K562 (cell line): ENCODE measurements around the gene IFNA8. TPM values are rescaled to one million over a fixed set of nuclear protein-coding genes. Genes with fewer than 3 reads are reported as not detected.

Source experiments
- ATAC-seq: fragments of 200-7000 bp; cut with Tn5 transposase; 3 replicates; pipeline ENCODE4 v1.9.1; 2020; ENCODE audit warnings: moderate library complexity
- BruUV-seq: library from RNA; stranded (reverse); fragments of 400-500 nt; replicated peaks from 2 replicates; lab custom pipeline; 2021; lab: Mats Ljungman, UMichigan
- CTCF ChIA-PET: fragments of 300-600 bp; formaldehyde crosslinking; extraction: SDS; loops from one replicate; lab custom pipeline; 2021; ENCODE audit warnings: low intra/inter-chr PET ratio; lab: Yijun Ruan, JAX
- POLR2A ChIA-PET: fragments of 300-600, 350-650 bp; sonication (Branson Sonifier 250); formaldehyde crosslinking; extraction: SDS; loops from one replicate; lab custom pipeline; 2021; ENCODE audit warnings: antibody characterized with exemption, inconsistent platforms; lab: Yijun Ruan, JAX
- DNase-seq, 4 experiments: peaks; one replicate each; pipeline versions ENCODE4 v3.0.0 to v3.0.0-alpha.2; 2011 to 2018; ENCODE audit warnings: low spot score in 3 of 4, mixed read lengths in 3 of 4; ENCODE audit errors: extremely low read depth in 1 of 4
- FAIRE-seq: peaks from 2 replicates; lab custom pipeline; 2011; peaks lifted over from hg19 to GRCh38; lab: Jason Lieb, UNC
- H2AFZ ChIP-seq: 2 replicates; pipeline ENCODE4 v1.6.0; 2011; ENCODE audit warnings: low read depth, low read length, control low read depth, inconsistent platforms
- H3K27ac ChIP-seq: fragments of 200-600 bp; 3 replicates; pipeline ENCODE4 v1.8.0; 2011; ENCODE audit warnings: low read depth, mild to moderate bottlenecking, control low read depth, inconsistent platforms, low read length, moderate library complexity, mixed read lengths; ENCODE audit errors: extremely low read depth
- H3K27me3 ChIP-seq, 2 experiments: fragments of 300-600 bp in 1 of 2; 2 replicates in 1 of 2; 3 replicates in 1 of 2; pipeline versions ENCODE4 v1.6.0 to v1.8.0; 2011; ENCODE audit warnings: inconsistent platforms in 2 of 2, low read length in 2 of 2, mild to moderate bottlenecking in 1 of 2, mixed read lengths in 1 of 2, moderate library complexity in 1 of 2; ENCODE audit not compliant: control insufficient read depth in 2 of 2, insufficient read depth in 2 of 2
- H3K36me3 ChIP-seq: fragments of 300-600 bp; 3 replicates; pipeline ENCODE4 v1.8.0; 2011; ENCODE audit warnings: mild to moderate bottlenecking, low read length, inconsistent platforms; ENCODE audit not compliant: control insufficient read depth, insufficient read depth
- H3K4me1 ChIP-seq, 2 experiments: fragments of 200-600 bp in 1 of 2; replicated peaks in 1 of 2; 2 replicates in 1 of 2; 3 replicates in 1 of 2; pipeline versions ENCODE4 v1.5.1 to v1.8.0; 2011; ENCODE audit warnings: inconsistent platforms in 2 of 2, low read length in 2 of 2, mild to moderate bottlenecking in 1 of 2, mixed read lengths in 1 of 2, moderate library complexity in 1 of 2; ENCODE audit not compliant: control insufficient read depth in 2 of 2, insufficient read depth in 2 of 2
- H3K4me2 ChIP-seq: 2 replicates; pipeline ENCODE4 v1.6.1; 2011; ENCODE audit warnings: low read length, control low read depth, inconsistent platforms, mixed read lengths; ENCODE audit not compliant: insufficient read depth
- H3K4me3 ChIP-seq: fragments of 200-600 bp; sonication (generic), shearing (Covaris generic); 2 replicates; pipeline ENCODE4 v1.5.1; 2016; ENCODE audit warnings: control low read depth, inconsistent platforms
- H3K79me2 ChIP-seq: fragments of 200-600 bp; 3 replicates; pipeline ENCODE4 v1.8.0; 2011; ENCODE audit warnings: low read length, inconsistent platforms; ENCODE audit not compliant: control insufficient read depth, insufficient read depth
- H3K9ac ChIP-seq, 2 experiments: 2 replicates each; pipeline versions ENCODE4 v1.6.0 to v1.6.1; 2011; ENCODE audit warnings: low read depth in 2 of 2, low read length in 2 of 2, control low read depth in 1 of 2, inconsistent platforms in 1 of 2, mild to moderate bottlenecking in 1 of 2, mixed read lengths in 1 of 2; ENCODE audit not compliant: insufficient read depth in 1 of 2
- H3K9me1 ChIP-seq: one replicate; pipeline ENCODE4 v1.6.0; 2011; ENCODE audit warnings: inconsistent platforms, mild to moderate bottlenecking, low read length, moderate library complexity; ENCODE audit not compliant: control insufficient read depth, insufficient read depth
- H3K9me3 ChIP-seq: replicated peaks from 2 replicates; pipeline ENCODE4 v1.5.1; 2011; ENCODE audit warnings: low read depth, low read length, inconsistent platforms; ENCODE audit not compliant: control insufficient read depth, insufficient read depth
- H4K20me1 ChIP-seq: replicated peaks from 2 replicates; pipeline ENCODE4 v1.6.1; 2011; ENCODE audit warnings: low read length, inconsistent platforms, mixed read lengths; ENCODE audit not compliant: control insufficient read depth, insufficient read depth
- BCLAF1 ChIP-seq, 2 experiments: fragments of 450-650 bp in 1 of 2; IDR thresholded peaks; 2 replicates each; pipeline ENCODE4 v1.6.1; 2011 to 2017; ENCODE audit warnings: low read depth in 2 of 2, antibody characterized with exemption in 1 of 2, borderline replicate concordance in 1 of 2, low read length in 1 of 2, mild to moderate bottlenecking in 1 of 2, mixed read lengths in 1 of 2; ENCODE audit not compliant: control insufficient read depth in 1 of 2
- CBX1 ChIP-seq: sonication (generic); IDR thresholded peaks from 2 replicates; pipeline ENCODE4 v1.6.1; 2016; ENCODE audit warnings: antibody characterized with exemption, low read depth, mild to moderate bottlenecking
- ELK1 ChIP-seq: sonication (generic); formaldehyde crosslinking; IDR thresholded peaks from 2 replicates; pipeline ENCODE4 v1.8.1; 2022; ENCODE audit warnings: missing genetic modification reagents
- EP300 ChIP-seq: IDR thresholded peaks from 2 replicates; pipeline ENCODE4 v1.6.1; 2012; ENCODE audit warnings: low read length, improper control_type of control experiment
- ETV6 ChIP-seq, 3 experiments: fragments of 150-350 bp in 1 of 3; sonication (generic) in 1 of 3; formaldehyde crosslinking in 1 of 3; IDR thresholded peaks; 2 replicates each; pipeline versions ENCODE4 v1.6.1 to v1.8.0; 2014 to 2022; ENCODE audit warnings: borderline replicate concordance in 2 of 3, low read depth in 2 of 3, antibody characterized with exemption in 1 of 3, low read length in 1 of 3, mild to moderate bottlenecking in 1 of 3, missing genetic modification reagents in 1 of 3
- NFE2L1 ChIP-seq: fragments of 450-650 bp; IDR thresholded peaks from 2 replicates; pipeline ENCODE4 v1.6.1; 2016; ENCODE audit warnings: missing genetic modification characterization, low read depth, mild to moderate bottlenecking, missing compliant biosample characterization, moderate library complexity, borderline replicate concordance
- RBM15 ChIP-seq: fragments of 200-400 bp; formaldehyde crosslinking; IDR thresholded peaks from 2 replicates; pipeline ENCODE4 v1.6.1; 2018; ENCODE audit warnings: mild to moderate bottlenecking, low read length, moderate library complexity; ENCODE audit not compliant: insufficient read depth
- SIRT6 ChIP-seq: IDR thresholded peaks from one replicate; pipeline ENCODE4 v1.6.1; 2012; ENCODE audit warnings: low read depth, mild to moderate bottlenecking, control low read depth, inconsistent platforms, low read length, moderate library complexity
- SREBF2 ChIP-seq: sonication (generic); formaldehyde crosslinking; IDR thresholded peaks from 2 replicates; pipeline ENCODE4 v1.4.0; 2020; ENCODE audit warnings: mild to moderate bottlenecking, missing genetic modification reagents
- STAT5A ChIP-seq: IDR thresholded peaks from 2 replicates; pipeline ENCODE4 v1.6.1; 2012; ENCODE audit warnings: low read length, inconsistent platforms, borderline replicate concordance
- THAP7 ChIP-seq: fragments of 250-450 bp; sonication (Bioruptor Pico); IDR thresholded peaks from 2 replicates; pipeline ENCODE4 v1.5.0; 2021
- ZNF217 ChIP-seq: sonication (generic); formaldehyde crosslinking; IDR thresholded peaks from 2 replicates; pipeline ENCODE4 v1.8.0; 2022; ENCODE audit warnings: mild to moderate bottlenecking, missing genetic modification reagents
- ZNF583 ChIP-seq: fragments of 250-450 bp; sonication (Bioruptor Pico); IDR thresholded peaks from 2 replicates; pipeline ENCODE4 v1.4.0; 2020
- ZNF644 ChIP-seq: fragments of 200-800 bp; sonication (Bioruptor generic); IDR thresholded peaks from 2 replicates; pipeline ENCODE4 v1.6.1; 2016; ENCODE audit warnings: low read depth, missing genetic modification characterization, missing compliant biosample characterization
- ZNF740 ChIP-seq, 3 experiments: fragments of 200-800 bp in 1 of 3; sonication (Bioruptor generic) in 1 of 3; sonication (generic) in 1 of 3; formaldehyde crosslinking in 1 of 3; IDR thresholded peaks; 2 replicates each; pipeline versions ENCODE4 v1.6.1 to v1.8.0; 2016 to 2022; ENCODE audit warnings: mild to moderate bottlenecking in 2 of 3, missing compliant biosample characterization in 2 of 3, missing genetic modification characterization in 2 of 3, missing genetic modification reagents in 1 of 3
- WGBS: fragments of 100-300 bp; shearing (Covaris generic); methylation state at CpG from one replicate; pipeline ENCODE4 v1.1.6; 2016; ENCODE audit warnings: low coverage, mixed read lengths; ENCODE audit not compliant: insufficient coverage; ENCODE audit errors: missing lambda C conversion rate; 5-methylcytosine and 5-hydroxymethylcytosine counted together
- in situ Hi-C: fragments of 300-500 bp; cut with MboI; formaldehyde crosslinking; loops from 4 replicates; pipeline ENCODE4 v1.15.0; 2018; ENCODE audit warnings: inconsistent platforms, mixed read lengths
- intact Hi-C: fragments of 100-400 bp; cut with micrococcal nuclease; formaldehyde crosslinking; loops from 2 replicates; pipeline ENCODE4 v1.14.2; 2022
- polyA plus RNA-seq, 8 experiments: library from polyadenylated mRNA; depleted of rRNA in 4 of 8; stranded (reverse) in 5 of 8; unstranded in 3 of 8; fragments of >200 nt; fragmentation: Nextera tagmentation in 2 of 8; fragmentation: Illumina TruSeq in 1 of 8; extraction: Ambion mirVana in 2 of 8; extraction: Trizol in 1 of 8; gene quantifications; 2 replicates each; pipeline versions ENCODE4 v1.2.1 to v1.2.3, GENCODE V29; 2011 to 2014; ENCODE audit warnings: inconsistent platforms in 1 of 8, missing spikeins in 1 of 8
- total RNA-seq, 7 experiments: library from RNA; depleted of rRNA in 6 of 7; stranded (reverse); fragments of >200 nt in 6 of 7; fragmentation: Illumina TruSeq in 2 of 7; extraction: Trizol in 2 of 7; gene quantifications; 2 replicates each; pipeline versions ENCODE4 v1.2.1 to v1.2.3, GENCODE V29; 2011 to 2021; ENCODE audit warnings: low replicate concordance in 1 of 7

IFNA8 gene
- total and polyA plus RNA-seq, 9 of the 15 experiments (the other 6 are each of a cell fraction or from before 2014, with no cell fraction given): not detected

- no peak for TF ChIP-seq BCLAF1 (IDR thresholded peaks at IDR 0.05; ENCODE audit: borderline replicate concordance in 1 of 2, control insufficient read depth in 1 of 2, low read depth in 2 of 2, low read length in 1 of 2)
- no peak for TF ChIP-seq SIRT6
- no peak for TF ChIP-seq STAT5A
- TF ChIP-seq, all 486 proteins: peak for 0
Observed at GRCh38 chr9:21413151-21413550, 4.2 kb downstream of the IFNA8 start (continued).

- no peak overlapping the region for H3K9ac ChIP-seq
- BruUV-seq: no TSS peak
- in situ Hi-C loops (no loop called here), intact Hi-C loops (no loop called here)
- ChIA-PET POLR2A (no interaction called here), CTCF (no interaction called here)
- H3K27me3 ChIP-seq: no peaks in the 10 kb centered on the region
- no peak for FAIRE-seq
- DNase-seq: no peak
- H4K20me1 ChIP-seq: no peaks in the 10 kb centered on the region
- no peaks in the 10 kb centered on the region for H3K79me2 ChIP-seq
- H3K36me3 ChIP-seq: no peaks in the 10 kb centered on the region
- no peak overlapping the region for H3K4me3 ChIP-seq
- no peak for ATAC-seq
- H3K4me2 ChIP-seq: no peak overlapping the region
- no peak overlapping the region for H3K27ac ChIP-seq
- H2AFZ ChIP-seq: no peak overlapping the region
- no peaks in the 10 kb centered on the region for H3K9me3 ChIP-seq
- no CpG with 5 or more reads among the region's 5 CpGs for WGBS
- no peaks in the 10 kb centered on the region for H3K9me1 ChIP-seq
- H3K4me1 ChIP-seq: no peaks in the 10 kb centered on the region
- TF ChIP-seq ZNF740 (CRISPR knock-in tag; IDR thresholded peaks at IDR 0.05) (no peak), ZNF740 (tag; IDR thresholded peaks at IDR 0.05) (no peak), ZNF583 (CRISPR knock-in tag) (no peak), SREBF2 (no peak), ETV6 (IDR thresholded peaks at IDR 0.05; ENCODE audit: borderline replicate concordance in 1 of 2, low read depth in 2 of 2, low read length in 1 of 2) (no peak), ETV6 (CRISPR knock-in tag; IDR thresholded peaks at IDR 0.05; ENCODE audit: borderline replicate concordance) (no peak), RBM15 (no peak), NFE2L1 (tag) (no peak), EP300 (no peak), ZNF644 (tag) (no peak), ELK1 (CRISPR knock-in tag) (no peak), CBX1 (no peak), ZNF217 (CRISPR knock-in tag) (no peak), THAP7 (no peak)
Observed at GRCh38 chr9:21413624-21414023, 4.7 kb downstream of the IFNA8 start.
